AG08395 (cell line): ENCODE measurements around the gene EGR2.
"Not testable (repeated sequence)": the region's sequence is repeated elsewhere in the genome, so short reads cannot be mapped to it uniquely, and the experiment has no call there.

Experiments
- DNase-seq: peaks from one replicate; pipeline ENCODE4 v3.0.0; 2012; ENCODE audit warnings: mixed read lengths, low spot score

The EGR2 gene

DNA sequence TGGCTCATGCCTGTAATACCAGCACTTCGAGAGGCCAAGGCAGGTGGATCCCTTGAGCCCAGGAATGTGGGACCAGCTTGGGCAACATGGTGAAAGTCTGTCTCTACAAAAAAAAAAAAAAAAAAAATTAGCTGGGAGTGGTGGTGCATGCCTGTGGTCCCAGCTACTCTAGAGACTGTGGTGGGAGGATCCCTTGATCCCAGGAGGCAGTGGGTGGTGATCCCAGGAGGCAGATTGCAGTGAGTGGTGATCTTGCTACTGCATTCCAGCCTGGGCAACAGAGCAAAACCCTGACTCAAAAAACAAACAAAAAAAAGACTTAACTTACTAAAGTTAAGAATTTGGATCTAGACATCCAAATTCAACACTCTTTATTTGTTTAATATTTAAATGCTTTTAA, 21.9 kb downstream of the EGR2 start:
- peak; percentile 25 for DNase-seq

DNA sequence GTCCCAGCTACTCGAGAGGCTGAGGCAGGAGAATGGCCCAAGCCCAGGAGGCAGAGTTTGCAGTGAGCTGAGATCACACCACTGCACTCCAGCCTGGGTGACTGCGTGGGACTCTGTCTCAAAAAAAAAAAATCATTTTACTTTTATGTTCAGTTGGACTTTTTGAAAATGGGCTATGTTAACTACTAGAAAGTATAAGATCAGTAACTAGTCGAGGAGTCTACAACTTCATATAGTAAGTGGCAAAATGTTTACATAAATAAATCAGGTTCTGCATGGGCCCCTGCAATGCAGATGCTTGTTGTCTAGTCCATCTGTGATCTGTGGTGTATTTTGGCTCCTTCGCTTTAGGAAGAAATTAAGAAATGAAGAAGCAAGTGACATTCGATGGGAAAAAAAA, 23.9 kb downstream of the EGR2 start:
- DNase-seq = no peak

DNA sequence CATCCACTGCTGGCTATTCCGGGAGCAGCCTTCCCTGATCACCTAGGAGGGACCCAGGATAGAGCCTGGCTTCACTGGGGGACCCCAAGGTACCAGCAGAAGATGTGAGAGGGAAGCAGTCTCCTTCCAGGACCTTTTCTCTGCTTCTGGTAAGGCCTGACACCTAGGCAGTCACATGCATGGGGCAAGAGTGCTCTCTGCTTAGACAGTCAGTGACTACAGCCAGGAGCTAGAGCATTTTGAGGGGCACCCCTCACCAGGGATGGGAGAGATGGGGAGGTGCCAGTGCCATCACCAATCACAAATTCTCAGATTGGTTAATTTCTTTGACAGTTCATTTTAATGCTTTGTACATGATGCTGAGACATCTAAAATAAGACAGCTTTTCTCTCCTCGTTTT, 25.6 kb downstream of the EGR2 start:
- no peak for DNase-seq

DNA sequence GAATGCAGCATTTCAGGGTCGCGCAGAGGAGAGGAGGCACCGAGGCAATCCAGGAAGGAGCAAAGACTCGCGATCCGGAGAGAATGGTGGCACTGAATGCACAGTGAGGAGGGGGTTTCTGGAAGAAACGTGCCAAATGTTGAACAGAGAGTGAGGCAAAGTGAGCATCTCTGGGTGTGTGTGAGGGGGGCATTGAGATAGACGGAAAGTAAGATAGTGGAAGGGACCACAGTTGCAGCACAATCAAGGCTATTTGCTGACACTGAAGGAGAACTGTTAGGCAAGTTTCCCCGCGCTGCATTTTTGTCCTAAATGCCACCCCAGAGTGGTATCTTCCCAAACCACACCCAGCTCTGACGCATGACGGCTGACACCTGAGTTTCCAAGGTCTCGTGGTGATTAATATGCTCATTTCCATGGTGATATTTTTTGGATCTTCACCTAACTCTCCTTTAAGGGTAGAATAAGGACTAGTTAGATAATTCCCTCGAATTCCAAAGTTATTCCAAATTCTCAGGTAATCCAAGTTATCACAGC, 26.1 kb downstream of the EGR2 start:
- DNase-seq = no peak

DNA sequence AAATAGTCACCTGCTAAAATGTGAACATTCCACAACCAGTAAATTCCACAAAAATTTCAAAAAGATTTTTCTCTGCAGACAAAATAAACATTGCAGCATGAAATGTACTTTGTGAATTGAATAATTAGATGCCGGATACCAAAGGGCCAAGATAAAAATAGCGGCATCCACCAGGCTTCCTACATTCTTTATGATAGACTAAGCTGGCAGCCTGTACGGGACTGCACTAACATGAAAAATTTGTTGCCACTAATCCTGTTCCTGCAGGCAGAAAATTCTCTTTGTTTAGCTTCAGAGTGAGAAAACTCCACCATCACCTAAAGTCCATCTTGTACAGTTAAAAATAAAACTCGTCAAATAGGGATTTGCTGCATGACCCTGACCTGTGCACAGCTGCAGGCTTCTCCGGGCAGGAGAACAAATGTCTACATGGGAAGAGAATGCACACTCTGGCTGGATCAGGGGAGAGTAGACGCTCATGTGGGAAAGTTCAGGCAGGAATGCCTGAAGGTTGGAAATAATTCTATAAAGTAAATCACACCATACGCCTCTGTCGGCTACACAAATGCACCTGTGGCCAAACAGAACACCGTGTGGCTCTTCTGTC, 27.2 kb downstream of the EGR2 start:
- DNase-seq = peak; percentile 12

DNA sequence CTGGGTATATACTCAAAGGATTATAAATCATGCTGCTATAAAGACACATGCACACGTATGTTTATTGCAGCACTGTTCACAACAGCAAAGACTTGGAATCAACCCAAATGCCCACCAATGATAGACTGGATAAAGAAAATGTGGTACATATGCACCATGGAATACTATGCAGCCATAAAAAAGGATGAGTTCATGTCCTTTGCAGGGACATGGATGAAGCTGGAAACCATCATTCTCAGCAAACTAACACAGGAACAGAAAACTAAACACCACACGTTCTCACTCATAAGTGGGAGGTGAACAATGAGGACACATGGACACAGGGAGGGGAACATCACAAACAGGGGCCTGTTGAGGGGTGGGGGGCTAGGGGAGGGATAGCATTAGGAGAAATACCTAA, 27.9 kb downstream of the EGR2 start:
- not testable (repeated sequence) for DNase-seq

DNA sequence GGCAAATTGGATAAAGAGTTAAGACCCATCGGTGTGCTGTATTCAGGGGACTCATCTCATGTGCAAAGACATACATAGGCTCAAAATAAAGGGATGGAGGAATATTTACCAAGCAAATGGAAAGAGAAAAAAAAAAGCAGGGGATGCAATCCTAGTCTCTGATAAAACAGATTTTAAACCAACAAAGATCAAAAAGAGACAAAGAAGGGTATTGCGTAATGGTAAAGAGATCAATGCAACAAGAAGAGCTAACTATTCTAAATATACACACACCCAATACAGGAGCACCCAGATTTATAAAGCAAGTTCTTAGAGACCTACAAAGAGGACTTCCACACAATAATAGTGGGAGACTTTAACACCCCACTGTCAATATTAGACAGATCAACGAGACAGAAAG, 31.6 kb downstream of the EGR2 start:
- DNase-seq = not testable (repeated sequence)

DNA sequence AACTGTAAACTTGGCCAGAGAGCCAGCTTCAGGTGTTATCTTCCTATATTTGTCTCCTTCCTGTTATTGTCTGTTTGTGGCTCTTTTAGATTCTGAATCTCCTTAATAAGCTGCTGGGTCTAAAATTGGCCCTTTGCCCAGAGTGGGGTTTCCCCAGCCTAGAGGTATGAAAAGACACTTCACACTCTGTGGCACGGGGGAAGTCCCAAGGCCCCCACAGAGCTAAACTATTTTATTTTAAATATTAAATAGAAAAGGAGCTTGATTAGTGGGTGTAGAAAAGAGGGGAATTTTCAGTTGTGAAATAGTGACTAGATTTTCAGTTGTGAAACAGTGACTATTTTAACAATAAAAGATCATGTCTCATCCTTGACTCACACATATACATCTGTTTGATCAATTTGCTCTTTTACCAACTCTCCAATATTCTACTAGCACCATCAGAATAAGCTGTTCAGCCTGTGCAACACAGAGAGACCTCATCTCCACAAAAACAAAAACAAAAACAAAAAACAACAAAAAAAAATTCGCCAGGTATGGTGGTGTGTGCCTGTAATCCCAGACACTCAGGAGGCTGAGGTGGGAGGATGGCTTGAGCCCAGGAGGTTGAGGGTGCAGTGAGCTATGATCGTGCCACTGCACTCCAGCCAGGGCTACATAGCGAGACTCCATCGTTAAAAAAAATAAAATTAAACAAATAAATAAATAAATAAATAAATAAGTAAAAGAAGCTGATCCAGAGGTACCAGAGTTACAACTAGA, 36.5 kb downstream of the EGR2 start:
- peak; percentile 5 for DNase-seq

DNA sequence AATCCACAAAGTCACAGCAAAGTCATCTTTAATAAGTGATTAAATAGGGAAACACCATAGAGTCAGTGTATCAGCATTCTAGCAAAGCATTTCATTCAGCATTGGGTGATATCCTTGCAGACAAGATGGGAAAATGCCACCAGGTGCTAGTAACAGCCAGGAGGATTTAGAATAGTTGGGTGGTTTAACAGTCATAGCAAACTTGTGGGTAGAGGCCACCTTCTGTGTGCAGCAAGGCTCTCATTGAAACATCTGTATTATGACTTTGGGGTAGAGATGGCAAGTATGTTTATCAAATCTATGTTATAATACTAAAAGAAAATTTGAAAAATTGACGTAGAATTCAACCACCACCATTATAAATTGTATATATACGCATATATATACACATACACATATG, 38.0 kb downstream of the EGR2 start:
- no peak for DNase-seq

DNA sequence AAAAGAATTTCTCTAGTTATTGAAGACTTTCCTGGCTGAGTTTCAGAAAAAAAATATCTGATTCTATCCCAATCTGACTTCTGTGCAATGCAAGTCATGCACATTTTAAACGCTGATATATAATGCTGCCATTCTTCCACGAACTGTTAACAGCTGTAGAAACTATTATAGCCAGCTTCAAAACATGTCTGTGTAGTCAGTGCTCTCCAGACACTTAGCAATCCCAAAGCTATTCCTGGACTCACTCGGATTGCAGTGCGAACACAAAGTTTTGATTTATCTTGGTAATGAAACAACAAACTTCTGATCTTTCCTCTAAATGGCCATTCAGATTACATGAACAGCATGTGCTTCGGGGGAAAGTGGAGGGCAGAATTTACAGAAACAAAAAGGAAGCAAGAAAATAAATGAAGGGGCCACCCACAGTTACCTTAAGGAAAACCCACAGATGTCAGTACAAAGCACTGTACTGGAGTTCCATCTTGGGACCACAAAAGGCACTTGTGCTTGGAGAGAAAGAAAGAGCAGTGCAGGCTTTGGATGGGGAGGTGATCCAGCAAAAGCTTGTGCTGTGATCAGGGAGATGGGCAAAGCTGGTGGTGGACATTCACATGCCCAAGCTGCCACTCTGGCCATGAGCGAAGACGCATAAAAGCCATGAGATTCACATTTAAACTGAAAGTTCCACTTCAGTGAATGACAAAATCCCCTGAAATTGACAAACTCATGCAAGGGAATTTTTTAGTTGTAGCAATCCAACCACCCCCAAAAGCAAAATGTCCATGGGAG, 43.8 kb downstream of the EGR2 start:
- DNase-seq = peak; percentile 18

DNA sequence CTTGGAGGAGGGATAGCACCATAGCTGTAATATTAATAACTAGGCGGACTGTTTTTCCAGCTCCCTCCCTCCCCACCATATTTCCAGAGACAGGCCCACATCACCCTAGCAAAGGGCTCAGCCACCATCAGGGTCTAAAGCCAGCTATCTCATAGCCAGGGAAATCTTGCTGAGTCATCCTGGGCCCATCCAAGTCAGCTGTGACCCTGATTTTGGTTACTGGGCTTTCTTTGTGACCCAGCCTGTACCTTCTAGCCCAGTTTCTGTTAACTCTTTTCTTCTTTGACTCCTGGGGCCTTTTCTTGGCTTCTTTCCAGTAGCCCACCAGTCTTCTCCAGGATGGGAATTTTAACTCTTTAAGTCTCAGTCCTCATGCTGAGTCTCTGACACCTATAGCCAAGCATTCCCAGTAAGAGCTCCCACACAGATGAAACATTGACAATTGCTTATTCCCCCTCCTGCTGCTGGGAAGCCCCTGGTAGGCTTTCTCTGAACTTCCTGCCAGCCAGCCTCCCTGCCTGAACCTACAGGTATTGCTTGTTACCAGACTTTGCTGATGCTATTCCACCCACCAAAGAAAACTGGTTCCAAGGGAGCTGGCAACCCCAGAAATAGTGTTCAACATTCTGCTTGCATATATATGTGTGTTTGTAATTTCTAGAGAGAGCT, 46.5 kb downstream of the EGR2 start:
- no peak for DNase-seq

DNA sequence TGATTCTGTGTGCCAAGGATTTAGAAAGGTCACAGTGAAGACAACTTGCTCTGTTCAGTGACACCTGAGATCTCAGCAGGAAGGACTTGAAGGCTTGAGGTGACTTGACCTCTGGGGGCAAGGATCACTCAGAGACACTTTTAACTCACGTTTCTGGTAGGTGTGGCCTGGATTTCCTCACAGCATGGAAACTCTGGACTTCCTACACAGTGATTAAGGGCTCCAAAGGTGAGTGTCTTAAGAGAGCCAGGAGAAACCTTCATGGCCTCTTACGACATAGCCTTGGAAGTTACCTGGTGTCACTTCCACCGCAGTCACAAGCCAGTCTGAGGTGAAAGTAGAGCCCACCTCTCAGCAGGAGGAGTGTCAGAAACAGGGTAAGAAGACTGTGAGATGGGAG, 49.8 kb downstream of the EGR2 start:
- DNase-seq = no peak

DNA sequence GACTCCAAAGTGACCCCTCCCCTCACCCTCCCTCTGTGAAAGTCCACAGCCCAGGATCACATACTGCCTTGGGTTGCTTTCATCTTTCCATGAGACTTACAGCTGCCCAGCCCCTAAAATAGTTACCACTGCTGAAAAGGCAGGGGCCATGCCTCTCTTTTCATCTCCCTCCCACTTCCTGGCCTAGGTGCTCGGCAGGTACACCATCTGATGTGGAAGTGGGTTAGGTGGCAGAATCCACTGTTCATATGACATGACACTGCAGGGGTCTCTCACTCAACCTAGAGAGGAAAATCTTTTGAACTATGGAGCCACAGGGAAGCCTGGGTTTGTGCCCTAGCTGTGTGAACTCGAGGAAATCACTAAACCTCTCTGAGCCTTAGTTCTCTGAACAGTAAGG, 50.4 kb downstream of the EGR2 start:
- DNase-seq = no peak

DNA sequence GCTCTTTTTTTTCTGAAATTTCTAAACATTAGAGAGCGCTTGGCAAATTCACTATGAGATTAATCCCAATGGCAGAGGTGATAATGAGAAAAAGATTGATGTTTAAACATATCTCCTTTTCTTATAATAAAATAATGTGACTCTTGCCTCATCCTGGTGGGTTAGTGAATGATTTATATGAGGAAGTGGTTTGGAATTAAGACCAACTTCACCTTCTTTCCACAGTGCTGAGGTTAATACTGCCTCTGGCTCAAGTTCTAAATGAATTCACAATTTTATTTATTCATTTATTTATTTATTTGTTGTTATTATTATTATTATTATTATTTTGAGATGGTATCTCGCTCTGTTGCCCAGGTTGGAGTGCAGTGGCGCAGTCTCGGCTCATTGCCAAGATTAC, 52.2 kb downstream of the EGR2 start:
- no peak for DNase-seq

DNA sequence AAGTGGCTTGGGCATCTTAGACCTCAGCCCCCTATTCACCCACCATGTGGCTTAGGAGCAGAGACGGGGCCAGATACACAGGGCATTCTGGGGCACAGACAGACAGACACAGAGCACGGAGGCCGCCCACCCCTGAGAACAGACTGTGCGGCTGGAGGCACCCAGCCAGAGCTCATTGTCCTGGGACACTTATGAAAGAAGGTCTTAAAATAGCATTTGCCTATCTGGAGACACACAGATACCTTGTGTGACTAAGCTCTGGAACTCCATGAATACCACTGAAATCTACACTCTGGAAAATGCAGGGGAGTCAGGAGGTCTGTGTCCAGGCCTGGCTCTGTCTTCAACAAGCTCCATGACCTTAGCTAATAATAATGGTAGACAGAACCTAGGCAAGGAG, 53.0 kb downstream of the EGR2 start:
- DNase-seq = no peak
